Omental fat pad (tissue), 4 donors: Measurements from ENCODE around the gene THBS1. TPM values are rescaled to one million over a fixed set of nuclear protein-coding genes. Genes with fewer than 3 reads are reported as not detected.

Experiments
- ATAC-seq: fragments of 150-250 bp; one replicate; pipeline ENCODE4 v1.9.1; 2016; ENCODE audit warnings: mild to moderate bottlenecking, moderate library complexity; ENCODE audit not compliant: low FRiP score
- DNase-seq: peaks from one replicate; pipeline ENCODE4 v3.0.0-alpha.2; 2019; ENCODE audit warnings: low spot score
- total RNA-seq, 4 donors: library from RNA; depleted of rRNA; stranded (reverse); fragments of >200 nt; gene quantifications; one replicate each; pipeline ENCODE4 v1.1.0, GENCODE V29; 2016
- TF ChIP-seq, protein P1 (sequence below), 3 donors: fragments of 450-650 bp; IDR thresholded peaks; one replicate each; pipeline ENCODE4 v1.5.1; 2016 to 2017; ENCODE audit warnings: antibody characterized with exemption in 3 of 3, mild to moderate bottlenecking in 3 of 3, moderate library complexity in 2 of 3

The THBS1 gene
- total RNA-seq, 4 donors from 2014 or later: 690 to 4,169 (median 2,356) TPM

DNA sequence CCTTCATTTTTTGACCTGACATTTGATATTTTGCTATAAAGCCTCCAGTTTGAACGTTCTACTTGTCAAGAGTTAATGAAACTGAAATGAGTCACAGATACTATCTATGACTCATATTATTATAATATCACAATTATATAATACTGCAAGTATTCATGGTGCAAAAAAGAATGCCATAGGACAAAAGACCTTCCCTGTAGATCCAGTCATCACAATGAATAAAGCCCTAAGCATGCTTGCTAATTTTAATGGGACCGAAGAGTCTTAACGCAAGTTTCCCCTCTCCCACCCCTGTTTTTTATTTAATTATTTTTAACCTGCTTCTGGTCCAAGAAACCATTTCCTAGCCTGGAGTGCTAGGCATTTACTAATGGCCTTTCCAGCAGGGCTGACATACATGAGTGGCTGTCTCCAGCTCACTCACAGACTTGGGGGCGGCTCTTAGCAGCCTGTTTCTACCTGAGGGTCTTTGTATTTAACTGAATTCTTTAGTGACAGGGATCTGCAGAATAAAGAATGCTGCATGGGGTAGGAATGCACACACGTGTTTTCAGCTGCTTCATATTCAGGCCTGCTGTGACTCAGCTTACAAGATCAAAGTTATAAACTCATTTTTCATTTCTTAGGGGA, 61.2 kb downstream of the THBS1 start:
- TF ChIP-seq, protein P1, sequence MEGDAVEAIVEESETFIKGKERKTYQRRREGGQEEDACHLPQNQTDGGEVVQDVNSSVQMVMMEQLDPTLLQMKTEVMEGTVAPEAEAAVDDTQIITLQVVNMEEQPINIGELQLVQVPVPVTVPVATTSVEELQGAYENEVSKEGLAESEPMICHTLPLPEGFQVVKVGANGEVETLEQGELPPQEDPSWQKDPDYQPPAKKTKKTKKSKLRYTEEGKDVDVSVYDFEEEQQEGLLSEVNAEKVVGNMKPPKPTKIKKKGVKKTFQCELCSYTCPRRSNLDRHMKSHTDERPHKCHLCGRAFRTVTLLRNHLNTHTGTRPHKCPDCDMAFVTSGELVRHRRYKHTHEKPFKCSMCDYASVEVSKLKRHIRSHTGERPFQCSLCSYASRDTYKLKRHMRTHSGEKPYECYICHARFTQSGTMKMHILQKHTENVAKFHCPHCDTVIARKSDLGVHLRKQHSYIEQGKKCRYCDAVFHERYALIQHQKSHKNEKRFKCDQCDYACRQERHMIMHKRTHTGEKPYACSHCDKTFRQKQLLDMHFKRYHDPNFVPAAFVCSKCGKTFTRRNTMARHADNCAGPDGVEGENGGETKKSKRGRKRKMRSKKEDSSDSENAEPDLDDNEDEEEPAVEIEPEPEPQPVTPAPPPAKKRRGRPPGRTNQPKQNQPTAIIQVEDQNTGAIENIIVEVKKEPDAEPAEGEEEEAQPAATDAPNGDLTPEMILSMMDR (IDR thresholded peaks at IDR 0.05): no peak
- peak; percentile 52 for ATAC-seq
- DNase-seq: no peak

DNA sequence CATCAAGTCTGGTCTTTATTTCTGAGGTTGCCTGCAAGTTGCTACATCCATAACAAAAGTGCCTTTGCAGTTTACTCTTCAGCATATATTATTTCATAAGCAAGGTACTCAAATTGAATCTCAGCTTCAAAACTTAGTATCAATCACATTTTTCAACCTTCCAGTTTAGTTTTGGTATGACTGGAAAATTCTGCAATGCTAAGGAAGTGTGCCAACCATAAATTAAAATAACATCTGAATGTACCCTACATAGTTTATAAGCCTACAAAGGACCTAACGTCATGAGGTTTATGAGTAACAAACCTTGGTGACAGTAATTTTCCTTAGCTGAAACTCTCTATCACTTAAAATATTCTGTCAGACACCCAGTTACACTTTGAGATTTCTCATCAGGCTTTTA, 62.8 kb downstream of the THBS1 start:
- TF ChIP-seq, protein P1 (IDR thresholded peaks at IDR 0.05): no peak
- ATAC-seq: no peak
- DNase-seq: no peak

DNA sequence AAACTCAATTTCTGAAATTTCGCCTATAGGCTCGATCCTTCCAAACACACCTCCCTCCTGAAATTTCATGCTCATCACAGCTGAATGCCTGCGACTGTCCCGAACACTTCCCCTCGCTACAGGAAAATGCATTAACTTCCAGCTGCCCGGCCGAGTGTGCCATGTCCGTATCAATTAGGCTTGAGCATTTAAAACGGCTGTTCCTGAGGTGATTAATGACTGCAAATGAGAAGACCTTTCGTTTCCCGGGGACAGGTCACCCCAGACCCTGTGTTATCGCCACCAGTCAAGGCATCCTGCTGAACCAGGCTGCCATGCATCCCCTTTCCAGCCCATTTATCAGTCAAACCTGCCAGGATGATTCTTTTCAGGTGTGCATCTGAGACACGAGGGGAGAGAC, 63.3 kb downstream of the THBS1 start:
- ATAC-seq (no peak), DNase-seq (no peak)
- TF ChIP-seq, protein P1 (IDR thresholded peaks at IDR 0.05): no peak

DNA sequence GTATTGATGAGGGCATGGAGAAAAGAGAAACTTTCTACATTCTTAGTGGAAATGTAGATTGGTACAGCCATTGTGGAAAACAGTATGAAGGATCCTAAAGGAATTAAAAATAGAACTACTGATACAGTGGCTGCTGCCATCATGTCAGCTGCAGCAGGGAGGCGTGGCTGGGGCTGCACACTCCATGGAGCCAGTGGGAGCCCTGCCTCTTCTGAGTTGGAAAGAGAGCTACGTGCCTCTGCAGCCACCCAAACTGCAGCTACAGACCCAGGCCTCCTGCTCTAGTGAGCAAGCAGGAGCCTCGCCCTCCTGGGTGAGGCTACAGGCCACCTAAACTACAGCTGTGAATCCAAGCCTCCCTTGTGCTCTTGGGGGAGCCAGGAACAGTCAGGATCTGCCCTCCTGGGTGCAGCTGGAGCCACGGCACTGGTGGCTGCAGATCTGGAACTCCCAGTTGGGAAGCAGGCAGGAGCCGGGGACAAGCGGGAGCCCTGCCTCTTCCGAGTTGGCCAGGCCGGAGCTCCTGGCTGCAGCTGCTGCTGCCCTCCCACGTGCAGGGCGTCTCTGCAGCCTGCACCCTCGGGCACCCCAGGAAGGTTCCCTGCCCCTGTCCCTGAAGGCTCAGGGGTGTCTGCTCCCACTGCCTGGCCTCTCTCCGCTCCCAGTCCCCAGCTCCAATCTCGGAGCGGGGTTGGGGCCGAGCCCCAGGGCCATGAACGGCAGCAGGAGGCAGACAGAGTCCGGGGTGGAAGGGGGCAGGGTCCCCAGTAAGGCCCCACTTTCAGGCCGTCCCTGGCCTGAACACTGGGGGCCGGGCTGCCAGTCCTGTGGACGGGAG, 64.5 kb downstream of the THBS1 start:
- TF ChIP-seq, protein P1 (IDR thresholded peaks at IDR 0.05): no peak
- ATAC-seq: no peak
- DNase-seq: no peak

DNA sequence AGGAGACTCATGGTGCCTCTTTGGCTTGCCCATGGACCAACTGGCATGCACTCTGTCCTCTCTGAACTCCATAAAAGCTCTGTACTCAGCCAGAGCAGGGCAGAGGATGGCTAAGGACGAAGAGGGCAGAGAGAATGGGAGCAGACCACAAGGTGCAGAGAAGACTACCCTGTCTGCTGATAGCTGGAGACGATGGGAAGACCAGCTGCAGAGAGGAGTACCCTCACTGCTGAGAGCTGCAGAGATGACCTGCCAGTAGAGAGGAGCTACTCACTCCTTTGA, 65.0 kb downstream of the THBS1 start:
- TF ChIP-seq, protein P1 (IDR thresholded peaks at IDR 0.05): no peak
- DNase-seq: no peak
- ATAC-seq: no peak

DNA sequence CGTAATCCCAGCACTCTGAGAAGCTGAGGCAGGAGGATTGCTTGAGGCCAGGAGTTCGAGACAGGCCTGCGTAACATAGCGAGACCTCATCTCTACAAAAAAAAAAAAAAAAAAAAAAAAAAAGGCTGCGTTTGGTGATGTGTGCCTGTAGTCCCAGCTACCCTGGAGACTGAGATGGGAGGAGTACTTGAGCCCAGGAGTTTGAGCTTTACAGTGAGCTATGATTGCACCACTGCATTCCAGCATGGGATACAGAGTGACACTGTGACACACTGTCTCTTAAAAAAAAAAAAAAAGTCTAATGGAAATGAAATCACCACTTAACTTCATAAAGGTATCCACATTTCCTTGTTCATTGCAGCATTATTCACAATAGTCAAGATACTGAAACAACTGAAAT, 65.5 kb downstream of the THBS1 start:
- TF ChIP-seq, protein P1 (IDR thresholded peaks at IDR 0.05): no peak
- ATAC-seq (no peak), DNase-seq (no peak)

Other genes with a start within 250 kb of the THBS1 start
- under 1 TPM; 0.32 to 0.48 (median 0.41) TPM for gene FSIP1, start 201.8 kb downstream of the THBS1 start, total RNA-seq